Astrocyte (in vitro differentiated cells and primary cell): ENCODE measurements around the gene UST. TPM values are rescaled to one million over a fixed set of nuclear protein-coding genes. Genes with fewer than 3 reads are reported as not detected.

Source experiments
- DNase-seq: peaks from one replicate; pipeline ENCODE4 v3.0.0-alpha.2; 2010; ENCODE audit warnings: low read depth
- FAIRE-seq: peaks from 2 replicates; lab custom pipeline; 2011; peaks lifted over from hg19 to GRCh38; lab: Jason Lieb, UNC
- H2AFZ ChIP-seq: 2 replicates; pipeline ENCODE4 v1.6.0; 2012; ENCODE audit warnings: low read depth, low read length, inconsistent platforms
- H3K27ac ChIP-seq: 2 replicates; pipeline ENCODE4 v1.5.1; 2011; ENCODE audit warnings: low read depth, low read length, inconsistent platforms
- H3K27me3 ChIP-seq: 2 replicates; pipeline ENCODE4 v1.6.0; 2011; ENCODE audit warnings: low read length, inconsistent platforms; ENCODE audit not compliant: insufficient read depth
- H3K36me3 ChIP-seq: 2 replicates; pipeline ENCODE4 v1.5.1; 2011; ENCODE audit warnings: low read length, inconsistent platforms; ENCODE audit not compliant: insufficient read depth
- H3K4me1 ChIP-seq: 2 replicates; pipeline ENCODE4 v1.5.1; 2011; ENCODE audit warnings: low read length, inconsistent platforms; ENCODE audit not compliant: insufficient read depth
- H3K4me2 ChIP-seq: 2 replicates; pipeline ENCODE4 v1.6.0; 2012; ENCODE audit warnings: low read length, inconsistent platforms
- H3K4me3 ChIP-seq: 2 replicates; pipeline ENCODE4 v1.5.1; 2011; ENCODE audit warnings: low read depth, mild to moderate bottlenecking, low read length, inconsistent platforms; ENCODE audit not compliant: insufficient read depth
- H3K79me2 ChIP-seq: 2 replicates; pipeline ENCODE4 v1.6.0; 2012; ENCODE audit warnings: mild to moderate bottlenecking, low read length, inconsistent platforms; ENCODE audit not compliant: insufficient read depth
- H3K9ac ChIP-seq: 2 replicates; pipeline ENCODE4 v1.6.0; 2012; ENCODE audit warnings: mild to moderate bottlenecking, low read length, inconsistent platforms
- H3K9me3 ChIP-seq: 2 replicates; pipeline ENCODE4 v1.5.1; 2012; ENCODE audit warnings: low read depth, mild to moderate bottlenecking, low read length, inconsistent platforms; ENCODE audit not compliant: insufficient read depth
- H4K20me1 ChIP-seq: 2 replicates; pipeline ENCODE4 v1.6.0; 2012; ENCODE audit warnings: low read length, inconsistent platforms; ENCODE audit not compliant: insufficient read depth
- H3K27ac Mint-ChIP-seq: one replicate; pipeline ENCODE4 v1.8.0; 2021; ENCODE audit warnings: mild to moderate bottlenecking, mixed read lengths; ENCODE audit not compliant: unreplicated experiment
- H3K27me3 Mint-ChIP-seq: one replicate; pipeline ENCODE4 v1.8.0; 2021; ENCODE audit warnings: low read depth, mixed read lengths; ENCODE audit not compliant: unreplicated experiment
- H3K36me3 Mint-ChIP-seq: one replicate; pipeline ENCODE4 v1.8.0; 2021; ENCODE audit warnings: low read depth, mixed read lengths; ENCODE audit not compliant: unreplicated experiment
- H3K4me1 Mint-ChIP-seq: one replicate; pipeline ENCODE4 v1.8.0; 2021; ENCODE audit warnings: low read depth, mixed read lengths; ENCODE audit not compliant: unreplicated experiment
- H3K4me3 Mint-ChIP-seq: one replicate; pipeline ENCODE4 v1.8.0; 2021; ENCODE audit warnings: mild to moderate bottlenecking, moderate library complexity, mixed read lengths; ENCODE audit not compliant: unreplicated experiment
- H3K9me3 Mint-ChIP-seq: one replicate; pipeline ENCODE4 v1.8.0; 2021; ENCODE audit warnings: mild to moderate bottlenecking, mixed read lengths; ENCODE audit not compliant: unreplicated experiment
- CTCF ChIP-seq: IDR thresholded peaks from 2 replicates; pipeline ENCODE4 v1.5.1; 2011; ENCODE audit warnings: low read depth, mild to moderate bottlenecking, inconsistent platforms, low read length, moderate library complexity; ENCODE audit not compliant: insufficient read depth
- EZH2 ChIP-seq: IDR thresholded peaks from 2 replicates; pipeline ENCODE4 v1.6.1; 2012; ENCODE audit warnings: mild to moderate bottlenecking, low read length, inconsistent platforms; ENCODE audit not compliant: insufficient read depth
- total RNA-seq: library from RNA; stranded (reverse); gene quantifications from 2 replicates; pipeline ENCODE4 v1.2.1, GENCODE V29; 2021

UST gene
- total RNA-seq, 1 donor from 2014 or later = 15.3 TPM

- H3K9me3 ChIP-seq = no peaks in the 10 kb centered on the region
- H3K79me2 ChIP-seq = peaks cover 4% of the 10 kb centered on the region
- no peaks in the 10 kb centered on the region for H3K36me3 ChIP-seq
- Mint-ChIP-seq H3K36me3 (peaks cover 3% of the 10 kb centered on the region), H3K4me1 (peaks cover 7% of the 10 kb centered on the region), H3K27me3 (no peaks in the 10 kb centered on the region), H3K9me3 (peaks cover 2% of the 10 kb centered on the region), H3K27ac (no peak overlapping the region), H3K4me3 (no peak overlapping the region)
- H2AFZ ChIP-seq = no peak overlapping the region
- peaks cover 15% of the 10 kb centered on the region for H4K20me1 ChIP-seq
- H3K4me1 ChIP-seq = no peaks in the 10 kb centered on the region
- H3K27ac ChIP-seq = no peak overlapping the region
- no peak overlapping the region for H3K9ac ChIP-seq
- FAIRE-seq = no peak
- H3K27me3 ChIP-seq = no peaks in the 10 kb centered on the region
- no peak for TF ChIP-seq EZH2
- TF ChIP-seq CTCF = no peak
- H3K4me2 ChIP-seq = no peak overlapping the region
- no peak overlapping the region for H3K4me3 ChIP-seq
- DNase-seq = no peak
Observed at GRCh38 chr6:148807784-148808183, 61.0 kb downstream of the UST start.

GRCh38 chr6:148808786-148809304 is 62.0 kb downstream of the UST start:
- Histone ChIP-seq H3K4me3 (no peak overlapping the region), H3K27ac (no peak overlapping the region), H3K4me1 (no peaks in the 10 kb centered on the region), H3K9ac (no peak overlapping the region), H3K36me3 (no peaks in the 10 kb centered on the region), H3K79me2 (peaks cover 4% of the 10 kb centered on the region), H4K20me1 (peaks cover 11% of the 10 kb centered on the region), H2AFZ (no peak overlapping the region), H3K9me3 (no peaks in the 10 kb centered on the region), H3K4me2 (no peak overlapping the region), H3K27me3 (no peaks in the 10 kb centered on the region)
- H3K27me3 Mint-ChIP-seq = no peaks in the 10 kb centered on the region
- no peak overlapping the region for H3K27ac Mint-ChIP-seq
- H3K9me3 Mint-ChIP-seq = peaks cover 2% of the 10 kb centered on the region
- peaks cover 7% of the 10 kb centered on the region for H3K4me1 Mint-ChIP-seq
- peaks cover 3% of the 10 kb centered on the region for H3K36me3 Mint-ChIP-seq
- DNase-seq (no peak), FAIRE-seq (no peak)
- H3K4me3 Mint-ChIP-seq = no peak overlapping the region
- no peak for TF ChIP-seq EZH2

GRCh38 chr6:148811459-148811858 is 64.6 kb downstream of the UST start:
- Histone ChIP-seq H3K79me2 (no peaks in the 10 kb centered on the region), H3K9ac (no peak overlapping the region), H3K9me3 (no peaks in the 10 kb centered on the region), H3K4me2 (no peak overlapping the region), H3K4me1 (no peaks in the 10 kb centered on the region), H4K20me1 (peaks cover 17% of the 10 kb centered on the region), H3K27ac (no peak overlapping the region), H3K36me3 (no peaks in the 10 kb centered on the region), H3K4me3 (no peak overlapping the region), H3K27me3 (no peaks in the 10 kb centered on the region), H2AFZ (no peak overlapping the region)
- Mint-ChIP-seq H3K27me3 (no peaks in the 10 kb centered on the region), H3K4me3 (no peak overlapping the region), H3K27ac (no peak overlapping the region), H3K9me3 (peaks cover 5% of the 10 kb centered on the region), H3K36me3 (peaks cover 4% of the 10 kb centered on the region), H3K4me1 (peaks cover 2% of the 10 kb centered on the region)
- no peak for FAIRE-seq
- DNase-seq = no peak
- TF ChIP-seq CTCF (no peak), EZH2 (no peak)
